OCI-LY7 (cell line): ENCODE measurements around the gene CYFIP2. TPM values are rescaled to one million over a fixed set of nuclear protein-coding genes. Genes with fewer than 3 reads are reported as not detected.

ENCODE experiments used
- BruUV-seq: library from RNA; stranded (reverse); fragments of 400-500 nt; replicated peaks from 2 replicates; lab custom pipeline; 2021; lab: Mats Ljungman, UMichigan
- CTCF ChIA-PET: fragments of 300-600 bp; sonication (Branson Sonifier 250); formaldehyde crosslinking; loops from one replicate; lab custom pipeline; 2022; ENCODE audit warnings: antibody characterized with exemption; ENCODE audit not compliant: unreplicated experiment; lab: Charles Lee
- POLR2A ChIA-PET: fragments of 300-600 bp; sonication (Branson Sonifier 250); formaldehyde crosslinking; loops from one replicate; lab custom pipeline; 2022; ENCODE audit warnings: antibody characterized with exemption; lab: Charles Lee
- DNase-seq: peaks from one replicate; pipeline ENCODE4 v3.0.0-alpha.2; 2015; ENCODE audit warnings: low spot score
- H2AFZ ChIP-seq: fragments of 200-600 bp; sonication (generic), shearing (Covaris generic); 2 replicates; pipeline ENCODE4 v1.6.1; 2014; ENCODE audit warnings: mild to moderate bottlenecking, antibody characterized with exemption, low read length, moderate library complexity
- H3K27ac ChIP-seq: fragments of 200-600 bp; sonication (generic); 2 replicates; pipeline ENCODE4 v1.5.1; 2014; ENCODE audit warnings: mixed run types, low read depth, mild to moderate bottlenecking, moderate library complexity, low read length, inconsistent platforms; ENCODE audit not compliant: poor library complexity, severe bottlenecking
- H3K36me3 ChIP-seq: fragments of 200-600 bp; sonication (generic); 2 replicates; pipeline ENCODE4 v1.6.1; 2014; ENCODE audit warnings: mild to moderate bottlenecking, antibody characterized with exemption, low read length, moderate library complexity, mixed read lengths; ENCODE audit not compliant: insufficient read depth
- H3K4me1 ChIP-seq: fragments of 200-600 bp; sonication (generic); 2 replicates; pipeline ENCODE4 v1.5.1; 2014; ENCODE audit warnings: mild to moderate bottlenecking, low read length; ENCODE audit not compliant: insufficient read depth, poor library complexity, severe bottlenecking
- H3K4me2 ChIP-seq: fragments of 200-600 bp; sonication (generic); 2 replicates; pipeline ENCODE4 v1.6.1; 2014; ENCODE audit warnings: mild to moderate bottlenecking, low read length
- H3K4me3 ChIP-seq: fragments of 200-600 bp; sonication (generic); 2 replicates; pipeline ENCODE4 v1.5.1; 2014; ENCODE audit warnings: mild to moderate bottlenecking, low read depth, low read length; ENCODE audit not compliant: poor library complexity, severe bottlenecking
- H3K79me2 ChIP-seq: fragments of 200-600 bp; sonication (generic); 2 replicates; pipeline ENCODE4 v1.6.1; 2016; ENCODE audit warnings: low read depth, mild to moderate bottlenecking, low read length, moderate library complexity, mixed read lengths; ENCODE audit not compliant: insufficient read depth
- H3K9me2 ChIP-seq: fragments of 200-600 bp; sonication (generic); 2 replicates; pipeline ENCODE4 v1.6.1; 2016; ENCODE audit warnings: mild to moderate bottlenecking, low read length, mixed read lengths; ENCODE audit not compliant: insufficient read depth
- H3K9me3 ChIP-seq: fragments of 200-600 bp; sonication (generic); 2 replicates; pipeline ENCODE4 v1.6.1; 2014; ENCODE audit warnings: mild to moderate bottlenecking, mixed run types, low read length, mixed read lengths
- H4K20me1 ChIP-seq: fragments of 200-600 bp; sonication (generic); 2 replicates; pipeline ENCODE4 v1.6.1; 2014; ENCODE audit warnings: mild to moderate bottlenecking, antibody characterized with exemption, low read length, moderate library complexity, mixed read lengths; ENCODE audit not compliant: insufficient read depth
- EZH2phosphoT487 ChIP-seq: fragments of 200-600 bp; sonication (generic); IDR thresholded peaks from 2 replicates; pipeline ENCODE4 v1.6.1; 2018; ENCODE audit warnings: low read depth, borderline replicate concordance, mild to moderate bottlenecking, mixed run types, antibody characterized with exemption, low read length, moderate library complexity, mixed read lengths
- intact Hi-C: fragments of 100-400 bp; cut with micrococcal nuclease; formaldehyde crosslinking; loops from one replicate; pipeline ENCODE4 v1.10.0; 2022; ENCODE audit not compliant: unreplicated experiment
- total RNA-seq, 2 experiments: library from RNA; depleted of rRNA in 1 of 2; stranded (reverse); fragments of >200 nt in 1 of 2; shearing (Covaris generic) in 1 of 2; gene quantifications; 2 replicates each; pipeline ENCODE4 v1.2.3, GENCODE V29; 2014 to 2022
- TF ChIP-seq, protein P1 (sequence below): fragments of 200-600 bp; sonication (generic); conservative IDR thresholded peaks from 2 replicates; pipeline ENCODE4 v1.5.1; 2014; ENCODE audit warnings: mild to moderate bottlenecking, antibody characterized with exemption, low read length, moderate library complexity, mixed read lengths

CYFIP2 gene
- total RNA-seq, 2 experiments from 2014 or later = 258 to 419 TPM

DNA sequence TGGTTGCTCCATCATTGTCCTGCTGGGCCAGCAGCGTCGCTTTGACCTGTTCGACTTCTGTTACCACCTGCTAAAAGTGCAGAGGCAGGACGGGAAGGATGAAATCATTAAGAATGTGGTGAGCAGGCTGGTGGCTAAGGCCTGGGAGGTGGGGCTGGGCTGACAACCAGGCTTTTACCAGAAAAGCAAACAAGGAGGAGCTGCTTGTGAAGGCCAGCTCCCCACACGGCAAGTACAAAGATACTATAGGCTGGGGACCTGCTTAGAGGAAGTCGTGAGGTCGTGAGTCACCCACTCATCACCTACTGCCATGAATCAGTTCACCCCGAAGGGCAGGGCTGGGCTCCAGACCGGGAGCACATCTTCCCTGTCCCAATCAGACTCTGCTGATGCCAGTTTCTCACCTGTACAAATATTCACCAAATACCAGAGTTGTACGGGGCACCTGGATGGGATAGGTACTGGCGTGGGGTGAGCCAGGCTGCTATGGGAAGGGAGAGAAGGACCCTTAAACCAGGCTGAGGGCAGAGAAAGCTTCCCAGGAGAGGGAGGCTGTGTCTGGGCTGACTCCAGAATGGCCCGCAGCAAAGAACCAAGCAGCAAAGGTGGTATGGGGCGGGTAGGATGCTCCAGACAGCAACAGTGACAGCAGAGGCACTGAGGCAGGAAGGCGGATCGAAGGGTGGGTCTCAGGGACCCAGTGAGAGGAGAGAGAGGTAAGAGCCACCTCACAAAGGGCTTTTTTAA lies 124.8 kb downstream of the CYFIP2 start:
- no peak for TF ChIP-seq EZH2phosphoT487
- TF ChIP-seq, protein P1, sequence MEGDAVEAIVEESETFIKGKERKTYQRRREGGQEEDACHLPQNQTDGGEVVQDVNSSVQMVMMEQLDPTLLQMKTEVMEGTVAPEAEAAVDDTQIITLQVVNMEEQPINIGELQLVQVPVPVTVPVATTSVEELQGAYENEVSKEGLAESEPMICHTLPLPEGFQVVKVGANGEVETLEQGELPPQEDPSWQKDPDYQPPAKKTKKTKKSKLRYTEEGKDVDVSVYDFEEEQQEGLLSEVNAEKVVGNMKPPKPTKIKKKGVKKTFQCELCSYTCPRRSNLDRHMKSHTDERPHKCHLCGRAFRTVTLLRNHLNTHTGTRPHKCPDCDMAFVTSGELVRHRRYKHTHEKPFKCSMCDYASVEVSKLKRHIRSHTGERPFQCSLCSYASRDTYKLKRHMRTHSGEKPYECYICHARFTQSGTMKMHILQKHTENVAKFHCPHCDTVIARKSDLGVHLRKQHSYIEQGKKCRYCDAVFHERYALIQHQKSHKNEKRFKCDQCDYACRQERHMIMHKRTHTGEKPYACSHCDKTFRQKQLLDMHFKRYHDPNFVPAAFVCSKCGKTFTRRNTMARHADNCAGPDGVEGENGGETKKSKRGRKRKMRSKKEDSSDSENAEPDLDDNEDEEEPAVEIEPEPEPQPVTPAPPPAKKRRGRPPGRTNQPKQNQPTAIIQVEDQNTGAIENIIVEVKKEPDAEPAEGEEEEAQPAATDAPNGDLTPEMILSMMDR = no peak
- Histone ChIP-seq H3K4me2 (no peak overlapping the region), H3K4me3 (no peak overlapping the region), H3K36me3 (peaks cover 91% of the 10 kb centered on the region), H3K27ac (no peak overlapping the region), H3K79me2 (no peaks in the 10 kb centered on the region), H4K20me1 (no peaks in the 10 kb centered on the region), H3K9me2 (no peaks in the 10 kb centered on the region), H2AFZ (no peak overlapping the region), H3K9me3 (no peaks in the 10 kb centered on the region), H3K4me1 (no peaks in the 10 kb centered on the region)
- CTCF ChIA-PET = no interaction called here
- DNase-seq = no peak
- no TSS peak for BruUV-seq
- intact Hi-C loops = no loop called here
- POLR2A ChIA-PET = no interaction called here

GRCh38 chr5:157398305-157398704 lies 132.4 kb downstream of the CYFIP2 start:
- CTCF ChIA-PET = no interaction called here
- Histone ChIP-seq H3K4me2 (no peak overlapping the region), H2AFZ (no peak overlapping the region), H3K4me1 (no peaks in the 10 kb centered on the region), H4K20me1 (no peaks in the 10 kb centered on the region), H3K79me2 (no peaks in the 10 kb centered on the region), H3K4me3 (no peak overlapping the region), H3K36me3 (peaks cover 16% of the 10 kb centered on the region), H3K9me2 (no peaks in the 10 kb centered on the region), H3K9me3 (no peaks in the 10 kb centered on the region; the same call in 1 of the 2 replicates), H3K27ac (no peak overlapping the region)
- no TSS peak for BruUV-seq
- POLR2A ChIA-PET = no interaction called here
- no peak for DNase-seq
- no peak for TF ChIP-seq EZH2phosphoT487
- TF ChIP-seq, protein P1 = no peak
- intact Hi-C loops = no loop called here
